ENCODE measurements around the gene AQP3.

GRCh38 chr9:33467526-33467925 is 20.1 kb upstream of the AQP3 start:
- no peak for TF ChIP-seq SUZ12 (IDR thresholded peaks at IDR 0.05; ENCODE audit: extremely low read depth, insufficient read depth, insufficient read length)
- TF ChIP-seq YY1 (IDR thresholded peaks at IDR 0.05; ENCODE audit: insufficient read depth, insufficient read length) = no peak

Measured in NT2/D1 (cell line).